ENCODE results near the gene OPCML. TPM values are rescaled to one million over a fixed set of nuclear protein-coding genes. Genes with fewer than 3 reads are reported as not detected.

OPCML gene
- total RNA-seq, 1 donor from 2014 or later: 4.1 TPM

DNA sequence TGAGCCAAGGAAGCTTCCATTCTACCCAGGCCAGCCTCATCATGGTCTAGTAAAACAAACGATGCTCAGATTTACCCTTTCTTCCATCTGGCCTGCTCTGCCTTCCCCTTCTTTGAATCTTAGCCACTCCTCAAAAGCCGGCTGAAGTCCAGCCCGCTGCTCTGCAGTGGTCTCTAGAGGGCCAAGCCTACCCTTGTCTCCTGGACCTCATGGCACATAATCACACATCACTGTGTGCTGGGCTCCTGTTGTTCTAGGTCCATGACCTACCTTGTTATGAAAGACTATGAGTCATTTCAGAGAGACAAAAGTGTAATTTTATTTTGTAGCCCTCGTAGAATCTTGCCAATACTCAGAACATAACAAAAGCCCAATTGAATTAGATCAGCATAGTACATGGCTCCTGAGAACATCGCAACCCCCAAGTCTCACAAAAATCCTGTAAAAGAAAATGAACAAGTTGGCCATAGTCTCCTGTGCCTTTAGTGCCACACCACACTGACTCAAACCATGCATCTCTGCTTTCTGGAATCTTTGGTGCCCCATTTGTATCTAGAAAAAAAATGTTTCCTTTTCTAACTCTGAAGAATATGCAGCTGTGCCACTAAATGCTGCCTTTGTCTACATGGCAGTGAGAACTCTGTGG is 192.7 kb downstream of the OPCML start:
- Mint-ChIP-seq H3K4me3 (ENCODE audit: unreplicated experiment) (no peak overlapping the region), H3K9me3 (ENCODE audit: unreplicated experiment) (no peaks in the 10 kb centered on the region), H3K4me1 (ENCODE audit: unreplicated experiment) (no peaks in the 10 kb centered on the region), H3K27me3 (ENCODE audit: unreplicated experiment) (peaks cover 2% of the 10 kb centered on the region), H3K27ac (ENCODE audit: unreplicated experiment) (no peak overlapping the region), H3K36me3 (ENCODE audit: low read depth, unreplicated experiment) (no peaks in the 10 kb centered on the region)
- TF ChIP-seq, protein P1, sequence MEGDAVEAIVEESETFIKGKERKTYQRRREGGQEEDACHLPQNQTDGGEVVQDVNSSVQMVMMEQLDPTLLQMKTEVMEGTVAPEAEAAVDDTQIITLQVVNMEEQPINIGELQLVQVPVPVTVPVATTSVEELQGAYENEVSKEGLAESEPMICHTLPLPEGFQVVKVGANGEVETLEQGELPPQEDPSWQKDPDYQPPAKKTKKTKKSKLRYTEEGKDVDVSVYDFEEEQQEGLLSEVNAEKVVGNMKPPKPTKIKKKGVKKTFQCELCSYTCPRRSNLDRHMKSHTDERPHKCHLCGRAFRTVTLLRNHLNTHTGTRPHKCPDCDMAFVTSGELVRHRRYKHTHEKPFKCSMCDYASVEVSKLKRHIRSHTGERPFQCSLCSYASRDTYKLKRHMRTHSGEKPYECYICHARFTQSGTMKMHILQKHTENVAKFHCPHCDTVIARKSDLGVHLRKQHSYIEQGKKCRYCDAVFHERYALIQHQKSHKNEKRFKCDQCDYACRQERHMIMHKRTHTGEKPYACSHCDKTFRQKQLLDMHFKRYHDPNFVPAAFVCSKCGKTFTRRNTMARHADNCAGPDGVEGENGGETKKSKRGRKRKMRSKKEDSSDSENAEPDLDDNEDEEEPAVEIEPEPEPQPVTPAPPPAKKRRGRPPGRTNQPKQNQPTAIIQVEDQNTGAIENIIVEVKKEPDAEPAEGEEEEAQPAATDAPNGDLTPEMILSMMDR (IDR thresholded peaks at IDR 0.05; ENCODE audit: unreplicated experiment): no peak
- no peak for DNase-seq (ENCODE audit: low spot score)

DNA sequence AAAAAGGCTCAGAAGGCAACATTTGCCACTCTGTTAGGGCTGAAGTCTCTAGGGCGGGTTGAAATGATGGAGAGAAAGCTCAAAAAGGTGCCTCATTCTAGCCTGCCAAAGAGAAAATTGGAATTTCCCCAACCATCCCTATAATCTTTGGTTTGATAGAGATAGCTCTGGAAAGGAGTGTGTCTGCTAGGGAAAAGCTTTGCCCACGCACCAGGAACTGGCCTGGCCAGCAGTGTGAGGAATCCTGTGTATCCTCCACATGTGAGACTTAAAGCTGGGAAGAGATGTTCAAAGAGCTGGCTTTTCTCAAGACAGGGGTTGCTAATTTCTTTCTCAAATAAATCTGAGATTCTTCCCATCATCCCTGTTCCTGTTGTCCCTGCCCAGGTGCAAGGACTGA is 193.7 kb downstream of the OPCML start:
- Mint-ChIP-seq H3K4me1 (ENCODE audit: unreplicated experiment) (no peaks in the 10 kb centered on the region), H3K4me3 (ENCODE audit: unreplicated experiment) (no peak overlapping the region), H3K27ac (ENCODE audit: unreplicated experiment) (no peak overlapping the region), H3K9me3 (ENCODE audit: unreplicated experiment) (no peaks in the 10 kb centered on the region), H3K36me3 (ENCODE audit: low read depth, unreplicated experiment) (no peaks in the 10 kb centered on the region), H3K27me3 (ENCODE audit: unreplicated experiment) (peaks cover 2% of the 10 kb centered on the region)
- DNase-seq (ENCODE audit: low spot score): no peak
- TF ChIP-seq, protein P1 (IDR thresholded peaks at IDR 0.05; ENCODE audit: unreplicated experiment): no peak

DNA sequence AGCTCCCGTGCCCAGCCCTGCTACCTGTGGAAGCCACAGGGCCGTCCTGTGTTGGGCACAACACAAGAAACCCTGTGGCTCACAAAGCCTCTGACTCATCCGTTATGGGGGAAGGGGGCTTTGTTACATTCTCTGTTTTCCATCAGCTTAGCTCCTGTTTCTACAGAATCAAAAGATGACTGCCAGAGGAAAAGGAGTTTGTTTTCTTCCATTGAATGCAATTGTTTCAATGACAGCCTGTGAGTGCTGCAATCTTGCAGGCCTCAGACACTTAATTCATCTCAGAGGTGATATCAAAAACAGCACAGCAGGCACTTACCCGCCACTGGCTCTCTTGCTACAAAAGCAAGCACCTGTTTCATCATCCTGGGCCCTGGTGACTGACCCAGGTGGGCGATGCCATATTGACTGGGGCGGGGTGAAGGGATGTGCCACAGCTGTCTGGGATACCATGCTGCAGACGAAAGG is 194.3 kb downstream of the OPCML start:
- Mint-ChIP-seq H3K9me3 (ENCODE audit: unreplicated experiment) (no peaks in the 10 kb centered on the region), H3K4me3 (ENCODE audit: unreplicated experiment) (no peak overlapping the region), H3K36me3 (ENCODE audit: low read depth, unreplicated experiment) (no peaks in the 10 kb centered on the region), H3K27me3 (ENCODE audit: unreplicated experiment) (peaks cover 2% of the 10 kb centered on the region), H3K27ac (ENCODE audit: unreplicated experiment) (no peak overlapping the region), H3K4me1 (ENCODE audit: unreplicated experiment) (no peaks in the 10 kb centered on the region)
- DNase-seq (ENCODE audit: low spot score): no peak
- TF ChIP-seq, protein P1 (IDR thresholded peaks at IDR 0.05; ENCODE audit: unreplicated experiment): no peak

DNA sequence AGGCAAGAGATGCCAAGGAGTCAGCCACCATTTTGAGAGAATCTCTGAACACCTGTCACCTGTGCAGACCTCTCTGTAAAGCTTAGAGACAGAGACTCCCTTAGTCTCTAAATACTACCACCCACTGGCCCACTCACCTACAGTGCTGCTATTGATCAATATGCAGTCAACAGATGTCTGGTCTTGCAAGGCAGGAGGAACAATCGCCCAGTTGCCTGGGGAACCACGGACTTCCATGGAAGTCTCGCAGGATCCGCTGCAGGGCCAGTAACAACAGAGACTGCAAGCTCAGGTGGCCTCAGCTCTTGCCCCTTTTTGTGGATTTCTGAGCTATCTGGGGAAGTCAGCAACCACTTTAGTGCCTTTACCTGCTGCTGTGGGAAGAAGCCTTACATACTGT is 195.1 kb downstream of the OPCML start:
- TF ChIP-seq, protein P1 (IDR thresholded peaks at IDR 0.05; ENCODE audit: unreplicated experiment): no peak
- Mint-ChIP-seq H3K4me3 (ENCODE audit: unreplicated experiment) (no peak overlapping the region), H3K4me1 (ENCODE audit: unreplicated experiment) (no peaks in the 10 kb centered on the region), H3K27me3 (ENCODE audit: unreplicated experiment) (peaks cover 2% of the 10 kb centered on the region), H3K36me3 (ENCODE audit: low read depth, unreplicated experiment) (no peaks in the 10 kb centered on the region), H3K27ac (ENCODE audit: unreplicated experiment) (no peak overlapping the region), H3K9me3 (ENCODE audit: unreplicated experiment) (no peaks in the 10 kb centered on the region)
- no peak for DNase-seq (ENCODE audit: low spot score)

DNA sequence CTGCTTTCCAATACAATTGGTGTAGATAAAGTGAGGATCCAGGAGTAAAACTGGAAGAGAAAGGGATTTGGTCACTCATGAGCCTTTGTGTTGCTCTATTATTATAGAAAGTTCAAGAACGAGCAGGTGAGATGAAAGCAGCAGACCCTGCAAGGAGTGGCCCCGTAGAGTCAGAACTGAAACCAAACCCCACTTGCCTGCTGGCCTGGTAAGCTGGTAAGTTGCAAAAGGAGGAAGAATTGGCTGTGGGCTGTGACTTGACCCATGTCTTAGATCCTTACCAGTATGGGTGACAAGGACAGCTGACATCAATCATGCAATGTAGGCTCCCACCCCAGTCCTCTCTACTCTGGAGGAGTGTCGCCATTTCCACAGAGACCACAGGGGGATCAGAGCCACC is 201.3 kb downstream of the OPCML start:
- no peaks in the 10 kb centered on the region for H3K36me3 Mint-ChIP-seq (ENCODE audit: low read depth, unreplicated experiment)
- H3K27ac Mint-ChIP-seq (ENCODE audit: unreplicated experiment): no peak overlapping the region
- peaks cover under 1% of the 10 kb centered on the region for H3K27me3 Mint-ChIP-seq (ENCODE audit: unreplicated experiment)
- H3K4me3 Mint-ChIP-seq (ENCODE audit: unreplicated experiment): no peak overlapping the region
- TF ChIP-seq, protein P1 (IDR thresholded peaks at IDR 0.05; ENCODE audit: unreplicated experiment): no peak
- H3K9me3 Mint-ChIP-seq (ENCODE audit: unreplicated experiment): no peaks in the 10 kb centered on the region
- no peak for DNase-seq (ENCODE audit: low spot score)
- H3K4me1 Mint-ChIP-seq (ENCODE audit: unreplicated experiment): peaks cover 2% of the 10 kb centered on the region
